Prostate gland (tissue), 2 donors: Measurements from ENCODE around the gene SP110. TPM values are rescaled to one million over a fixed set of nuclear protein-coding genes. Genes with fewer than 3 reads are reported as not detected.
A peak's percentile ranks its signal among the peaks of the same experiment; 100 is the strongest.

Experiments
- DNase-seq: peaks from one replicate; pipeline ENCODE4 v3.0.0-alpha.2; 2019; ENCODE audit warnings: low spot score
- H3K27ac ChIP-seq, 2 donors: fragments of 200-600 bp; sonication (generic); 2 replicates each; pipeline ENCODE4 v1.5.1; 2017 to 2019
- H3K27me3 ChIP-seq: fragments of 200-600 bp; sonication (generic); replicated peaks from 2 replicates; pipeline ENCODE4 v1.5.1; 2019; ENCODE audit not compliant: insufficient read depth
- H3K36me3 ChIP-seq, 2 donors: fragments of 200-600 bp; sonication (generic); 1 replicate in 1 of 2; 2 replicates in 1 of 2; pipeline versions ENCODE4 v1.5.1 to v1.8.1; 2017 to 2019
- H3K4me1 ChIP-seq: fragments of 200-600 bp; sonication (generic); replicated peaks from 2 replicates; pipeline ENCODE4 v1.5.1; 2019
- H3K4me3 ChIP-seq, 2 donors: fragments of 200-600 bp; sonication (generic); 2 replicates each; pipeline ENCODE4 v1.5.1; 2017 to 2019
- H3K9me3 ChIP-seq: fragments of 200-600 bp; sonication (generic); 2 replicates; pipeline ENCODE4 v1.5.1; 2017
- CTCF ChIP-seq, 4 experiments: fragments of 200-600 bp in 2 of 4; fragments of 450-650 bp in 2 of 4; sonication (generic) in 2 of 4; IDR thresholded peaks; 1 replicate in 3 of 4; 2 replicates in 1 of 4; pipeline ENCODE4 v1.5.1; 2016 to 2019; ENCODE audit warnings: antibody characterized with exemption in 4 of 4, mild to moderate bottlenecking in 2 of 4, moderate library complexity in 2 of 4
- POLR2A ChIP-seq: fragments of 450-650 bp; IDR thresholded peaks from one replicate; pipeline ENCODE4 v1.6.1; 2016; ENCODE audit warnings: antibody characterized with exemption, mild to moderate bottlenecking
- POLR2AphosphoS5 ChIP-seq: sonication (generic); formaldehyde crosslinking; IDR thresholded peaks from one replicate; pipeline ENCODE4 v1.6.1; 2017; ENCODE audit warnings: antibody characterized with exemption
- WGBS: methylation state at CpG from one replicate; pipeline ENCODE4 v1.1.5; 2018; 5-methylcytosine and 5-hydroxymethylcytosine counted together
- intact Hi-C: fragments of 100-400 bp; cut with DNase I; formaldehyde crosslinking; loops from one replicate; pipeline ENCODE4 v1.14.2; 2022
- total RNA-seq, 2 donors: library from RNA; depleted of rRNA; stranded (reverse); fragments of >200 nt; gene quantifications; one replicate each; pipeline ENCODE4 v1.1.0, GENCODE V29; 2016

SP110 gene
- total RNA-seq, 2 donors from 2014 or later: 26.5 to 39.3 TPM

GRCh38 chr2:230220347-230220969, 674 bp upstream of the SP110 start:
- intact Hi-C loops: no loop called here
- 100% methylated on average over 1 of the region's 1 CpG for WGBS
- H3K4me1 ChIP-seq: peaks cover 2% of the 10 kb centered on the region
- H3K4me3 ChIP-seq: peak overlapping the region; percentile 43 to 51
- no peaks in the 10 kb centered on the region for H3K27me3 ChIP-seq
- TF ChIP-seq POLR2AphosphoS5: no peak
- no peak for TF ChIP-seq CTCF (IDR thresholded peaks at IDR 0.05)
- no peak for TF ChIP-seq POLR2A
- H3K9me3 ChIP-seq: no peaks in the 10 kb centered on the region
- DNase-seq: no peak
- no peaks in the 10 kb centered on the region for H3K36me3 ChIP-seq
- H3K27ac ChIP-seq: peak overlapping the region; percentile 78 to 79

- TF ChIP-seq POLR2A (no peak), POLR2AphosphoS5 (no peak), CTCF (IDR thresholded peaks at IDR 0.05) (no peak)
- intact Hi-C loops: no loop called here
- H3K27ac ChIP-seq: peak overlapping the region in 1 of 2 donors; percentile 6
These were observed 1.4 kb downstream of the SP110 start for GRCh38 chr2:230218421-230218820.

GRCh38 chr2:230217424-230217823, 2.4 kb downstream of the SP110 start:
- Histone ChIP-seq H3K4me3 (no peak overlapping the region), H3K27me3 (no peaks in the 10 kb centered on the region), H3K27ac (no peak overlapping the region), H3K36me3 (peaks cover 0 to 5% of the 10 kb centered on the region in 2 donors), H3K4me1 (peaks cover 2% of the 10 kb centered on the region), H3K9me3 (no peaks in the 10 kb centered on the region)
- intact Hi-C loops: no loop called here
- DNase-seq: no peak
- TF ChIP-seq CTCF (IDR thresholded peaks at IDR 0.05): no peak
- TF ChIP-seq POLR2AphosphoS5: no peak
- TF ChIP-seq POLR2A: no peak
- WGBS: 58% methylated on average over 3 of the region's 3 CpGs

More at GRCh38 chr2:230218421-230218820, 1.4 kb downstream of the SP110 start:
- no peaks in the 10 kb centered on the region for H3K36me3 ChIP-seq
- no peak overlapping the region for H3K4me3 ChIP-seq
- peaks cover 2% of the 10 kb centered on the region for H3K4me1 ChIP-seq
- no peaks in the 10 kb centered on the region for H3K27me3 ChIP-seq
- DNase-seq: no peak
- 45% methylated on average over 2 of the region's 2 CpGs for WGBS
- H3K9me3 ChIP-seq: no peaks in the 10 kb centered on the region

GRCh38 chr2:230216489-230216888, 3.3 kb downstream of the SP110 start:
- DNase-seq: no peak
- intact Hi-C loops: no loop called here
- H3K36me3 ChIP-seq: peaks cover 0 to 15% of the 10 kb centered on the region in 2 donors
- no peaks in the 10 kb centered on the region for H3K27me3 ChIP-seq
- no peak overlapping the region for H3K4me3 ChIP-seq
- no peak for TF ChIP-seq POLR2A
- no peak for TF ChIP-seq CTCF (IDR thresholded peaks at IDR 0.05)
- no peak for TF ChIP-seq POLR2AphosphoS5
- no peaks in the 10 kb centered on the region for H3K9me3 ChIP-seq
- H3K27ac ChIP-seq: no peak overlapping the region
- peaks cover 2% of the 10 kb centered on the region for H3K4me1 ChIP-seq
- WGBS: 100% methylated on average over 1 of the region's 1 CpG

GRCh38 chr2:230209422-230210051, 10.2 kb downstream of the SP110 start:
- H3K36me3 ChIP-seq: peaks cover 14 to 34% of the 10 kb centered on the region in 2 donors
- intact Hi-C loops: no loop called here
- WGBS: 88% methylated on average over 1 of the region's 1 CpG

More at GRCh38 chr2:230209422-230210051, 10.2 kb downstream of the SP110 start:
- TF ChIP-seq POLR2AphosphoS5: no peak
- no peak for TF ChIP-seq CTCF (IDR thresholded peaks at IDR 0.05)
- TF ChIP-seq POLR2A: no peak
- Histone ChIP-seq H3K4me3 (no peak overlapping the region), H3K27ac (no peak overlapping the region), H3K27me3 (no peaks in the 10 kb centered on the region), H3K9me3 (no peaks in the 10 kb centered on the region), H3K4me1 (no peaks in the 10 kb centered on the region)
- DNase-seq: no peak
